ENCODE data around the gene CNOT4.

The CNOT4 gene

DNA sequence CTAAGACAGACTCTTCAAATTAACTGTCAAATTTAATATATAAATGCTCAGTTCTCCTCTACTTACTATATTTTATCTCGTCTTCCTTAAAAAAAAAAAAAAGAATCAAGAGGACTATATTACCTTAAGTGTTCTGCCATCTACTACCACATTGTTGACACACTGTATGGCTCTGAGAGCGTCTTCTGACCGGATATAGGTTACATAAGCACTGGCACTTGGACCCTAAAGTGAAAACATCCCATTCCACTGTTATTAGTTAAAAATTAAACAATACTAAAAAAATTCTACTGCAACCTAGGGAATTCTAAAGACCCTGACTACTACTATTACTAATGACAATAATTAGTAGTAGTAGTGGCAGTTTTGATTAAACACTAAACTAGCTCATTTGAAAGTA lies 95.7 kb downstream of the CNOT4 start:
- no peak overlapping the region for H3K27ac ChIP-seq
- TF ChIP-seq ZFX (IDR thresholded peaks at IDR 0.05): no peak
- TF ChIP-seq, protein P1, sequence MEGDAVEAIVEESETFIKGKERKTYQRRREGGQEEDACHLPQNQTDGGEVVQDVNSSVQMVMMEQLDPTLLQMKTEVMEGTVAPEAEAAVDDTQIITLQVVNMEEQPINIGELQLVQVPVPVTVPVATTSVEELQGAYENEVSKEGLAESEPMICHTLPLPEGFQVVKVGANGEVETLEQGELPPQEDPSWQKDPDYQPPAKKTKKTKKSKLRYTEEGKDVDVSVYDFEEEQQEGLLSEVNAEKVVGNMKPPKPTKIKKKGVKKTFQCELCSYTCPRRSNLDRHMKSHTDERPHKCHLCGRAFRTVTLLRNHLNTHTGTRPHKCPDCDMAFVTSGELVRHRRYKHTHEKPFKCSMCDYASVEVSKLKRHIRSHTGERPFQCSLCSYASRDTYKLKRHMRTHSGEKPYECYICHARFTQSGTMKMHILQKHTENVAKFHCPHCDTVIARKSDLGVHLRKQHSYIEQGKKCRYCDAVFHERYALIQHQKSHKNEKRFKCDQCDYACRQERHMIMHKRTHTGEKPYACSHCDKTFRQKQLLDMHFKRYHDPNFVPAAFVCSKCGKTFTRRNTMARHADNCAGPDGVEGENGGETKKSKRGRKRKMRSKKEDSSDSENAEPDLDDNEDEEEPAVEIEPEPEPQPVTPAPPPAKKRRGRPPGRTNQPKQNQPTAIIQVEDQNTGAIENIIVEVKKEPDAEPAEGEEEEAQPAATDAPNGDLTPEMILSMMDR (conservative IDR thresholded peaks at IDR 0.05): no peak

DNA sequence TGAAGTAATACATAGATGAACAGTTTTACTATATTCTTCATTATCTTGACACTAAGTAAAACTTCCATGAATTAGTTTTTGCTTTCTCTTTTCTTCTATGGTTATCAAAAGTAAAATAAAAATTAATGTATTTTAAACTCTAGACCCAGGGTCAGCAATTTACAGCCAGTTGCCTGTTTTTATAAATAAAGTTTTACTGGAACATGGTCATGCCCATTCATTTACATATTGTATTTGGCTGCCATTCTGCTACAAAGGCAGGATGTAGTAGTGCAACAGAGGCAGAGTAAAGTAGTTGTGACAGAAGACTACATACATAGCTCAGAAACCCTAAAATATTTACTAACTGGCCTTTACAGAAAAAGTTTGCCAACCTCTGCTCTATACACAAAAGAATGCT lies 98.8 kb downstream of the CNOT4 start:
- H3K27ac ChIP-seq: no peak overlapping the region
- TF ChIP-seq, protein P1 (conservative IDR thresholded peaks at IDR 0.05): no peak
- TF ChIP-seq ZFX (IDR thresholded peaks at IDR 0.05): no peak

DNA sequence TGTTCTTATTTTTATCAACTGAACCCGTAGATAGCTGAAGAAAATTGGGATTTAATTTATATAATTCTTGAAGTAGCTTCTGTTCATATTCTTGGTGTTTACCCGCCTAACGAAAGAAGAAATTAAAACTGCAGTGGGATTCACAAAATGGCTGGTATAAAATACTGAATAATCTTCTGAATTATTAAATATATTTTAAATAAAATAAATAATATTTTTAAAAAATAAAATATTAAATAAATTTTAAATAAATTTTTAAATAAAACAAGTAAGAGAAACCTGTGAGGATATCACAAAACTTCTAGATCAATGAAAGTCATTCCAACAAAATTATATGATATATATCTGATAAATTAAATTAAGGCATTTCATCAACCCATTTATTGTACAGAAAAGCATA lies 99.4 kb downstream of the CNOT4 start:
- TF ChIP-seq, protein P1 (conservative IDR thresholded peaks at IDR 0.05): no peak
- TF ChIP-seq ZFX (IDR thresholded peaks at IDR 0.05): no peak

GRCh38 chr7:135409845-135410542 lies 99.9 kb downstream of the CNOT4 start:
- TF ChIP-seq ZFX (IDR thresholded peaks at IDR 0.05): no peak
- TF ChIP-seq, protein P1 (conservative IDR thresholded peaks at IDR 0.05): no peak
- H3K27ac ChIP-seq: no peak overlapping the region

More for the DNA sequence above, 99.4 kb downstream of the CNOT4 start:
- no peak overlapping the region for H3K27ac ChIP-seq

DNA sequence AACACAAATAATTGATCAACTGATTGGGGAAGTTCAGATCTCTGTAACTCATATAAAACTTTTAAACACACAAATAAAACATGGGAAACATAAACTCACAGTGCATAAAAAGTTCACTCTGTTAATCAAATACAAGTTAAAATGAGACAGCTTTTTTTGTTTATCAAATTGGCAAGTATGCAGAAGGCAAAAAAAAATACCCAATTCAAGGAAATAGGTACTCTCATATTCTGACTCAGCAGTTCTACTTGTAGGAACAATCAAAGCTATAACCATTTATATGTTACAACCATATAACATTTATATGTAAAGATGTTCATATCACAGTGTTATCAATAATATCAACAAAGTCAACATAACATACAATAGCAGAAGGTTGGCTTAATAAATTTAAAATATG lies 102.0 kb downstream of the CNOT4 start:
- H3K27ac ChIP-seq: peak overlapping the region; percentile 48; the same call in 1 of the 2 replicates
- TF ChIP-seq, protein P1 (conservative IDR thresholded peaks at IDR 0.05): no peak
- TF ChIP-seq ZFX (IDR thresholded peaks at IDR 0.05): no peak

GRCh38 chr7:135406918-135407317 lies 103.0 kb downstream of the CNOT4 start:
- TF ChIP-seq ZFX (IDR thresholded peaks at IDR 0.05): no peak
- TF ChIP-seq, protein P1 (conservative IDR thresholded peaks at IDR 0.05): no peak
- no peak overlapping the region; the same call in 1 of the 2 replicates for H3K27ac ChIP-seq

GRCh38 chr7:135405969-135406368 lies 103.9 kb downstream of the CNOT4 start:
- H3K27ac ChIP-seq: no peak overlapping the region
- TF ChIP-seq, protein P1 (conservative IDR thresholded peaks at IDR 0.05): no peak
- TF ChIP-seq ZFX (IDR thresholded peaks at IDR 0.05): no peak
